Measurements from ENCODE around the gene RNU6-9.
"Not testable (repeated sequence)": the region's sequence is repeated elsewhere in the genome, so short reads cannot be mapped to it uniquely, and the experiment has no call there.

RNU6-9 gene

DNA sequence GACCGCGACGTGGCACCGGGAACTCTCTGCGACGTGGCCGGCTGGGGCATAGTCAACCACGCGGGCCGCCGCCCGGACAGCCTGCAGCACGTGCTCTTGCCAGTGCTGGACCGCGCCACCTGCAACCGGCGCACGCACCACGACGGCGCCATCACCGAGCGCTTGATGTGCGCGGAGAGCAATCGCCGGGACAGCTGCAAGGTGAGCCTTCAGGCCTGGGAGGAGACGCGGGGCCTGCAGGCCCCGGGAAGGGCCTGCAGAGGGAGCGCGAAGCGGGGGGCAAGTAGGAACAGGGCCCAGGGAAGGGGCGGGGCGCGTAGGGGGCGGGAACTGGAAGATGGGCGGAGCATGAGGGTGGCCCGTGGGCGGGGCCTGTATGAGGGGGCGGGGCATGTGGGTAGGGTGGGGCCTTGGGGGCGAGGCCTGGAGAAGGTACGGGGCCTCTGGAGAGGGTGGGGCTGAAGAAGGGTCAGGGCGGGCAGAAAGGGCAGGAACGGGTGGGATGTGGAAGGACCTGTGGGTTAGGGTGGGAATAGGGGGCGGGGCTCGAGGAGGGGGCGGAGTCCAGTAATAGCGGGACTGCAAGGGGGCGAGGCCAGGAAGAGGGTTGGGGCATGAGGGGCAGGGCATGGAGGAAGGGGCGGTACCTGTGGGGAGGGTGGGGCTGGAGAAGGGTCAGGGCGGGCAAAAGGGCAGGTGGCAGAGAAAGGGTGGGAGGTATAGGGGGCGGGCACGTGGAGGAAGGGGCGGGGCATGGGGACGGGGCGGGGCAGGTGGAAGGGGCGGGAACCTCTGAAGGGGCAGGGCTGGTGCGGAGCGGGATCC lies 31.3 kb upstream of the RNU6-9 start:
- DNase-seq (ENCODE audit: low read depth, low spot score): no peak

DNA sequence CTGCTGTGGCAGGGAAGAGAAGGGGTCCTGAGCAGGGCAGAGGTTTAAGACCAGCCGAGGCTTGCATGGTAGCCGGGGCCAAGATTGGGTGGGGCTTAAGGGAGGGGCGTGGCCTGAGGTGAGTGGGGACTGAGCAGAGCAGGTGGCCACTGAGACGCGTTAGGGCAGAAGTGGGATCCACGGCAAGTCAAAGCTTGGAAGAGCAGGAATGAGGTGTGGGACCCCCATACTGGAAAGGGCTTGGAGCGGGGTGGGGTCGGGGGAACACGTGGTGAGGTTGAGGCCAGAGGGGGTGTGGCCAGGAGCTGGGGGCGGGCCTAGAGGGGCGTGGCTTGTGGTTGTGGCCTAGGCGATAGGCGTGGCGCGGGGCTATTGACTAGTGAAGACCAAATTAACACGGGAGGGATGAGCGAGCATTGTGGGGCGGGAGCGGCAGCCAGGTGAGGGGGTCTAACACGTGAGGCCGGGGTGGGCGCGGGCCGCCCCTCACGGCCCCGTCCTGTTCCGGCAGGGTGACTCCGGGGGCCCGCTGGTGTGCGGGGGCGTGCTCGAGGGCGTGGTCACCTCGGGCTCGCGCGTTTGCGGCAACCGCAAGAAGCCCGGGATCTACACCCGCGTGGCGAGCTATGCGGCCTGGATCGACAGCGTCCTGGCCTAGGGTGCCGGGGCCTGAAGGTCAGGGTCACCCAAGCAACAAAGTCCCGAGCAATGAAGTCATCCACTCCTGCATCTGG lies 30.5 kb upstream of the RNU6-9 start:
- peak; percentile 59 for DNase-seq (ENCODE audit: low read depth, low spot score)

DNA sequence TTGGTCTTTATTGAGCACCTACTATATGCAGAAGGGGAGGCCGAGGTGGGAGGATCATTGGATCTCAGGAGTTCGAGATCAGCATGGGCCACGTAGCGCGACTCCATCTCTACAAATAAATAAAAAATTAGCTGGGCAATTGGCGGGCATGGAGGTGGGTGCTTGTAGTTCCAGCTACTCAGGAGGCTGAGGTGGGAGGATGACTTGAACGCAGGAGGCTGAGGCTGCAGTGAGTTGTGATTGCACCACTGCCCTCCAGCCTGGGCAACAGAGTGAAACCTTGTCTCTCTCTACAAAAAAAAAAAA lies 30.0 kb upstream of the RNU6-9 start:
- DNase-seq (ENCODE audit: low read depth, low spot score): no peak

DNA sequence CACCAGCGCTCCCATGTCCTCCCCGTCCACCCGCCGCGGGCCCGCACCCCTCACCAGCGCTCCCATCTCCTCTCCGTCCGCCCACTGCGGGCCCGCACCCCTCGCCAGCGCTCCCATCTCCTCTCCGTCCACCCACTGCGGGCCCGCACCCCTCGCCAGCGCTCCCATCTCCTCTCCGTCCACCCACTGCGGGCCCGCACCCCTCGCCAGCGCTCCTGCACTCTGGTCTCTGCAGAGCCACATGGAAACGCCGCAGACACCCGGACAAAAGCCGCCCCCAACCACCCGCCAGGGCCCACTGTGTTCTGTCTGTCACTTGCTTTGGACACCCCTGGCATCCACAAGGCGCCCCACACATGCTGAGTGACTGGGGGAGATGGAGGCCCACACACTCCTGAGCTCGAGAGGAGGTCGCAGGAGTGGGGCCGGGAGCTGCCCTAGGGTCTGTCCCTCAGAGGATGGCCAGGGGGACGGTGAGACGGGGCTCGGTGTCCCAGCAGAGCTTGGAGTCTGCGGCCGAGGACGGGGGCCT lies 26.4 kb upstream of the RNU6-9 start:
- no peak for DNase-seq (ENCODE audit: low read depth, low spot score)

DNA sequence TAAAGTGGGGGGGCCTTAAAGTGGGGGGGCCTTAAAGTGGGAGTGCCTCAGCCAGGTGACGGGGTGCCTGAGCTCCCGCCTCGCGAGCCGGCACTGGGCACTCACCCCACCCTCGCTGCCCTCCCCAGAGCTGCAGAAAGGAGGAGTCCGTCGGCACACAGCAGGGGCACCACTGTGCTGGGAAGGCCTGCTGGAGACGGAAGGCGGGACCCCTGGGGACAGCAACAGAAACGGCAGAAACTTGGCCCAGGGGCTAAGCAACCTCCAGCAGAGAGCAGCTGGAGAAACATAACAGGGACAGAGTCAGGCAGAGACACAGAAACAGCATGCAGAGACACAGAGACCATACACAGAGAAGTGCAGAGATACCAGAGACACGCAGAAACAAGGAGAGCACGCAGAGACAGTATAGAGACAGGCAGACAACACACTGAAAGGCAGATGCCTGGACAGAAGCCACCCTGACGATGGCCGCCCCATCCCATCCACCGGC lies 25.9 kb upstream of the RNU6-9 start:
- no peak for DNase-seq (ENCODE audit: low read depth, low spot score)

DNA sequence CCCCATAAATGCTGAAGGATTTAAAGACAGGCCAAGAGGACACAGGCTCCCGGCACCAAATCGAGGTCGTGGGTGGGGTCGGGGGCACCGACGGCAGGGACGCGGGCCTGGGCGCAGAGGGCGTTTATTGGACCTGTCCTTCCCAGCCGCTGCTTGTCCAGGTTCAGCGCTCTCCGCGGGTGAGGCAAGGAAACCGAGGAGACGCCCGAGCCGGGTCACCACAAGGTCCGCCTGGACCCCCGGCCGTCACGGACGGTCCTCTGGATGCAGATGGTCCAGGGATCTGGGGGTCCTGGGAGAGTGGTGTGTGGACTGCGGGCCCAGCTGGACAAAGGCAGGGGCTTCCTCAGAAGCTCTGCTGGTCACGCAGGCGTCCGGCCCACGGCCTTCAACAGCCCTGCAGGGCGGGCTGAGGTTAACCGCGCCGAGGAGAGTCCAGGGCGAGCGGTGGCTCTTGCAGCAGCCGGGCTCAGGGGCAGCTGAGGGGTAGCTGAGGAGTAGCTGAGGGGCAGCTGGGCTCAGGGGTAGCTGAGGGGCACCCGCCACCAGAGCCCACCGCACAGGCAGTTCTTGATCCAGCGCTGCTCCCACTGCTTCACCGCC lies 25.3 kb upstream of the RNU6-9 start:
- DNase-seq (ENCODE audit: low read depth, low spot score): no peak

DNA sequence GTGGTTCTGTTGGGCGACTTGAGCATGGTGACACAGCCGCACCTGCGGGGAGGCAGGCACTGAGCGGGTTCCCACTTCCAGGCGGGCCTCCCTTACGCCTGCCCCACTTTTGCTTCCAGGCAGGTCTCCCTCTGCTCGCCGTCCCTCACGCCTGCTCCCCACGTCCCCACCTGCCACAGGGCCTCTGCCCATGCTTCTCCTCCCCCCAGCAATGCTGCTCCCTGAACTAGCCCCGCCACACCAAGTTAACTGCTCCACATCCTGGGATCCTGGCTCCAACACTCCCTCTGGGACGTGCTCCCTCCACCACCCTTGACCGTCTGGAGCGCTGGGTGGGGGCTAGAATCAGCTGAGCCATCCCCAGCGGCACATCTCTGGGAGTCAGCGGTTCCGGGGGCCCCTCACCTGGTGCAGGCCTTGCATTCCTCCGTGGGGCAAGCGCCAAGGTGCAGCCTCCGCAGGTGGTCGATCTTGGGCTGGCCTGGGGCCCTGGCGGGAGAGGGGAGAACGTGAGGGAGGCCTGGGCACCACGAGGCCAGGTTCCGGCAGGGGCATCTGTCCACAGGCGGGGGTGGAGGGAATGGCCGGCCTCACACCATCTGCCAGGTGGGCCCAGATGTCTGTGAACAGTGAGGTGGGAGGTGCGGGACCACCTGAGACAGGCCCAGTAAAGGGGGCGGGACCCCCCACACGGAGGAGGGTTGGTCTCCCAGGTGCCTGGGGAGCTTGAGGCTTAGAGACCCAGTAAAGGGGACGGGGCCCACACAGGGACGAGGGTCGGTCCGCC lies 24.6 kb upstream of the RNU6-9 start:
- DNase-seq (ENCODE audit: low read depth, low spot score): no peak

DNA sequence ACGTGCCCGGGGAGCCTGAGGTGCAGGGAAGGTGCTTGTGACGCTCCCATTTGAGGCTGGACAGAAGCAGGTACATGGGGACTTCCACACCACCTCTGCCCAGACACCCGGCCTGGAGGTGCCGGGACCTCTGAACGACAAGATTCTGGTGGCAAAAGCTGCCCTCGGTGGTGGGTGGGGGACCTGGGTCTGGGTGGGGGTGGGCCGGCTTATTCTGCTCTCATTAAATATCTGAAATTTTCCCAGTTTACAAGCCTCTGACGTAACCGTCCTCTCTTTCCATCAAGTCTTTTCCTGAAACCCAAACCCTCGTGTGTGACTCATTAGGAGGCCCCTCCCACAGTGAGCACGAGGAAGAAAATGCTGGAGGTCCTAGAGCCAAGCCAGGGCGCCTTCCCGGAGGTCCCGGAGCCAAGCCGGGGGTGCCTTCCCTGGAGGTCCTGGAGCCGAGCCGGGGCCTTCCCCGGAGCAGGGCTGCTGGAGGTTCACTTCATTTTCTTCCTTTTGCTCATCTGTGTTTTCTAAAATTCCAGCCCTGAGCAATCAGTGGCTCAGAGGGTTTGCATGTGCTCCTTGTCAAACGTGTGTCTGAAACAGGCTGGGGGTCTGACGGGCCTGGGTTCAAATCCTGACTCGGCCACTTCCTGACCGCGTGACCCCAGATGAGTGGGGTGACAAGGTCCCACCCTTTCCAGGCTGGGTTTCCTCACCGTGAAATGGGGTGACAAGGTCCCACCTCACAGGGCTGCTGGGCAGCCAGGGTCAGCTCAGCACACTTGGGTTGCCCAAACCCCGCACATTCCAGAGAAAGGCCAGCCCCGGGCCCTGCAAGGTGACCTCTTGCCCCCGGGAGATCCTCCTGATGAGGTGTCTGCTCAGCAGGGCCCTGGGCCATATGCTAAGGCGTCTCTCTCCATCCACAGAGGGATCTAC lies 23.8 kb upstream of the RNU6-9 start:
- no peak for DNase-seq (ENCODE audit: low read depth, low spot score)

DNA sequence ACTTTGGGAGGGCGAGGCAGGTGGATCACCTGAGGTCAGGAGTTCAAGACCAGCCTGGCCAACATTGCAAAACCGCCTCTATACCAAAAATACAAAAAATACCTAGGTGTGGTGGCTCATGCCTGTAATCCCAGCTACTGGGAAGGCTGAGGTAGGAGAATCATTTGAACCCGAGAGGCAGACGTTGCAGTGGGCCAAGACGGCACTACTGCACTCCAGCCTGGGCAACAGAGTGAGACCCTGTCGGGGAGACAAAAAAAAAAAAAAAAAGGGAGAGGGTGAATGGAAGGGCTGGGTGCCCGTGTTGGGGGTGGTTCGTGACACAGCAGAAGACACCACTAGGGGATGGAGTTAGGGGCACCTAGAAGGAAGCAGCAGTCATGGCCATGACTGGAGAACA lies 23.0 kb upstream of the RNU6-9 start:
- no peak for DNase-seq (ENCODE audit: low read depth, low spot score)

DNA sequence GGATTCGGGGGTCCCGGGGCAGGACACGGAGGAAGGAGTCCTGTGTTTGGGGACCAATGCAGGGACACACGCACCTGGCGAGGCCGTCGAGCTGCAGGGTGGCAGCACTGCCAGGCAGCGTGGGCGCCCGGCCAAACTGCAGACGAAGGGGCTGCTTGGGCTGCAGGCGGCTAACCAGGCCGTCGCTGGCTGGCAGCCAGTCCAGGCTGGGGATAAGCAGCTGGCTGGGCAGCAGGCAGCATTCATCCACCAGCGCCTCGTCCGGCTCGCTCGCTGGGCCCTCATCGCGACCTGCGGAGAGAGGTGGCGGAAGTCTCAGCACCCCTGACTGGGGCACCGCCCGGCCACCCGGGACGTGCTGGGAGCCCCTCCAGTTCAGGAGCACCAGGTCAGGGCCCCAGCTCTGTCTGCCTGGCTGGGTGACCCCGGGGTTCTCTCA lies 22.3 kb upstream of the RNU6-9 start:
- DNase-seq (ENCODE audit: low read depth, low spot score): no peak

DNA sequence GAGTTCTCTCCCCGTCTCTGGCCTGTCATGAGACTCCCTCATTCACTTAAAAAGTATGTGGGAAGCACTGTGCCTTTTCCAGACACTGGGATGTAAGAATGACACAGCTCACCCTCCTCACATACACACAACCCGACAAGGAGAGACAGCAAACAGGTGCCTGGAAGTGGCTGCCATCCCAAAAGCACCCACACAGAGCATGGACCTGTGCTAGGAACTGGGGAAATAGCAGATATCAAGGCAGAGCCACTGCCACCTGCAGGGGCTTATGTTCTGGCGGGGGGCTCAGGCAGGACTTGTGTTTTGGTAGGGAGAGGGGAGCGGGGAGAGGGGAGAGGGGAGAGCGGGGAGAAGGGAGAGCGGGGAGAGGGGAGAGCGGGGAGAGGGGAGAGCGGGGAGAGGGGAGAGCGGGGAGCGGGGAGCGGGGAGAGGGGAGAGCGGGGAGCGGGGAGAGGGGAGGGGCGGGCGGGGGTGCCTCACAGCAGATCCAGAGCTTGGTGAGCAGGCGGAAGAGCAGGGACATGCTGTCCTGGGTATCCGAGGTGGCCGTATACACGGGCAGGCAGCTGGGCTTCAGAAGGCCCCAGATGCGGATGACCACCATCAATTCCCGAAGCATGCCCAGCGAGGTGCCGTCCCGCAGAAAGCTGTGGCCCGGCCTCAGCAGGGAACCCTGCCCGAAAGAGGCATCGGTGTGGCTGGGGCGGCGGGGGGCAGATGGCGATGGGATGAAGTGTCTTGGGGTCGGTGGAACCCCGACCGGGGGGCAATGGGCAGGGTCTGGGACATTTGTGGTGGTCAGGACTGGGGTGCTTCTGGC lies 21.6 kb upstream of the RNU6-9 start:
- DNase-seq (ENCODE audit: low read depth, low spot score): no peak

DNA sequence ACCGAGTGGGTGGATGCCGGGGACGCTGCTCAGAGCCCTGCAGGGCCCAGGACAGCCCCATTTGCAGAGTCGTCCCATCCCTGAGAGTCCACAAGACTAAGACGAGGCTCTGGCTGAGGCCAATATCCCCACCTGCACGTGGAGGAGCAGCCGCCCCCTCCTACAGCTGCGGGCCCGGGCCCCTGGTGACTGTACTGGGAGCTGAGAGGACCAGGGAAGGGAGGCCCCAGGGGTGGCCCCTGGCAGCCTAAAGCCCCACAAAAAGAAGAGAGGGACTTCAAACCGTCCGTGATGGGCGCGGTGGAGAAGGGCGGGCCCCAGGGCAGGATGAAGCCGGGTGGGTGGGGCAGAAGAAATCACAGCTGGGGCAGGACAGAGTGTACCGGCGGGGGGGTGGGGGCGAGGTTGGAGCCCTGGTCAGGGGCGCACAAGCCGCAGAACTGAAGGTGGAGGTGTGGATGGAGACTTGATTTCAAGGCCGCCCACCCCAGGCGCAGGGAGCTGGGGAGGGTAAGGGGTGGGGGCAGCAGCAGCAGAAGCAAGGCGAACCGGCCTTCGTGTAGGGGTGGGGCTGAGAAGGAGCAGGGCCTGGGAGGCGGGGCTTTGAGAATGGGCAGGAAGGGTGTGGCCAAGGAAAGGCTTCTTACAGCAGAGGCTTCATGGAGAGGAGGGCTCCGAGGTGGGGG lies 20.9 kb upstream of the RNU6-9 start:
- no peak for DNase-seq (ENCODE audit: low read depth, low spot score)

DNA sequence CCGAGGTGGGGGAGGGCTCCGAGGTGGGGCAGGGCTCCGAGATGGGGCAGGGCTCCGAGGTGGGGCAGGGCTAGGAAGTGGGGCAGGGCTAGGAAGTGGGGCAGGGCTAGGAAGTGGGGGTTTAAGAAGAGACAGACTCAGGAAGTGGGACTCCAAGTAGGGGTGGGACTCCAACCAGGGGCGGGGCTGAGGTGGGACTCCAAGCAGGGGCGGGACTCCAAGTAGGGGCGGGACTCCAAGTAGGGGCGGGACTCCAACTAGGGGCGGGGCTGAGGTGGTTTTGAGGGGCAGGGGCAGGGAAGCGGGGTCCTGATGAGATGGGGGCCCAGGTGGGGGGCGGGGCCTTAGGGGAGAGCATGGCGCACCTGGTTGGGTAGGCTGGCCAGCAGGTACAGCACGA lies 20.2 kb upstream of the RNU6-9 start:
- DNase-seq (ENCODE audit: low read depth, low spot score): no peak

DNA sequence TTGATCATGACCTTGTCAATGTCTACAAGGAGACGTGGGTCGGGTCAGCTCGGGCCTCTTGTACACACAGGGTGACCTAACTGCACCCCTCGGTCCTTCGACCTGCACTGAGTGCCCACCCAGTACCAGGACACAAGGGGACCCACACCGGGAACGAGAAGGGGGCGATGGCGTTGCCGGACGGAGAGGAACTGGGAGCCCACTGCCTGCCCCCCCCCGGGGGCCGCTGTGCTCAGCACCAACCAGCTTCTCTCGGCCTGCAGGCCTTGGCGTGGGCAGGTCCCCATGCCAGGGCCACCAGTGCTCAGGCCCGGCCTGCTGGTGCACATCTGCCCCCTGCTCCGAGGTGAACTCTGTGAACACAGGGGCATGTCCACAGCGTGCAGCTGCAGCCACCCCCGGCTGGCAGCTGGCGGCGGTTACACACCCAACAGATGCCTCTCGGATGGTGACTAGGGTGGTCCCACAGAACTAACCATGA lies 19.7 kb upstream of the RNU6-9 start:
- no peak for DNase-seq (ENCODE audit: low read depth, low spot score)

DNA sequence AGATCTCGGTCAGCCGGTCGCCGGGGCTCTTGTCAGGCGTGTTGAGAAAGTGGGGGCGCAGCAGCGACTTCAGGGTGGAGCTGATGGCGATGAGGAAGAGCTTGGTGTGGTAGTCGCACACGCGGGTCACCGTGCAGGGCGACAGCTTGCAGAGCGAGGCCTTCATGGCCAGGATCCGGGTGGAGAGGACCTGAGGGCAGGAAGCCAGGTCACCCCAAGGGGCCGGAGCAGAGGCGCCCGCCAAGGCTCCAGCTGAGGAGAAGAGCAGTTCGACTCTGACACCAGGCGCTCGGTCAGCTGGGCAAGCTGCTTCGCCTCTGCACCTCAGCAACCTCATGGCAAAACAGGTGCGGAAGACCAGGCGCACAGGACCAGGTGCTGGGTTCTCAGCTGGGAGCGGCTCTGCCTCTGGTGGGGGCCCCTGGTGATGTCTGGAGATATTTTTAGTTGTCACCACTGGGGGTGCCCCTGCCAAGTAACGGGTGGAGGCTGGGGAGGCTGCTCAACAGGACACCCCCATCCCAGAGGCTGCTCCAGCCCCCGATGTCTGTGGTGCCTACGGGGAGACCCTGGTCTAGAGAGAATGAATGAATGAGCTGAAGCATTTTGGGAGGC lies 17.9 kb upstream of the RNU6-9 start:
- no peak for DNase-seq (ENCODE audit: low read depth, low spot score)

DNA sequence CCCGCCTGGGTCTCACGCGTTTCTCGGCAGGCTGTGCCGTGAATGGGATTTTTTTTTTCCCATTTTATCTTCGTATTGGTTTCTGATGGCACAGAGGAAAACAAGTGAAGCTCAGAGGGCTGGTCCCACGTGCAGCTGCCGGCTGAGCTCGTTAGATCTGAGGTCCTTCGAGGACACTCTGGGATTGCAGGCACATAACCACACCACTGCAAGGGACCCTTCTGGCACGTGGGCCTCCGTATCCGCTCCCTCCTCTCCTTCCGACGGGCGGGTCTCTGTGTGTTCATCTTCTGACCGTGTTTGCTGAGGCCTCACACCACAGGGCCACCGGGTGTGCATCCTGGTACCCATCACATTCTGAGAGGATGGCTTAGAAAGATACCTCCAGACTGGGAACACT lies 17.2 kb upstream of the RNU6-9 start:
- no peak for DNase-seq (ENCODE audit: low read depth, low spot score)

DNA sequence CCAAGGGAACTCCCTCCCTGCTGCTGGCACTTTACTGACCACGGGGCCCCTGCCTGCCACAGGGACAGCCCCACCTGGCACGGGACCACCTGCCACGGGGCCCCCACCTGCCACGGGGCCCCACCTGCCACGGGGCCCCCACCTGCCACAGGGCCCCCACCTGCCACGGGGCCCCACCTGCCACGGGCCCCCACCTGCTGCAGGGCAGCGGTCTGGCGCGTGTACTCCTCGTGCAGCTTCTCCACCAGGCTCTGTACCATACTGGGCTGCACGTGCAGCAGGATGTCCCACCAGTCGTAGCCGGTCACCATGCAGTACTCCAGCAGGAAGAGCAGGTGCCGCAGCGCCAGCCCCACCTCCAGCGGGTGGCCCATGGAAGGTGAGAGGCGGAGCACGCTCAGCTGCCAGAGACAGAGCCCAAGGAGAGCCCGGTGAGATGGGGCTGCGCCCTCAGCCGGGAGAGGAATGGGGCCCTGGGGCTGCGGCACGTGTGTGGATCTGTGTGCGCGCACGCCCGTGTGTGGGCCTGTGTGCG lies 16.4 kb upstream of the RNU6-9 start:
- no peak for DNase-seq (ENCODE audit: low read depth, low spot score)

DNA sequence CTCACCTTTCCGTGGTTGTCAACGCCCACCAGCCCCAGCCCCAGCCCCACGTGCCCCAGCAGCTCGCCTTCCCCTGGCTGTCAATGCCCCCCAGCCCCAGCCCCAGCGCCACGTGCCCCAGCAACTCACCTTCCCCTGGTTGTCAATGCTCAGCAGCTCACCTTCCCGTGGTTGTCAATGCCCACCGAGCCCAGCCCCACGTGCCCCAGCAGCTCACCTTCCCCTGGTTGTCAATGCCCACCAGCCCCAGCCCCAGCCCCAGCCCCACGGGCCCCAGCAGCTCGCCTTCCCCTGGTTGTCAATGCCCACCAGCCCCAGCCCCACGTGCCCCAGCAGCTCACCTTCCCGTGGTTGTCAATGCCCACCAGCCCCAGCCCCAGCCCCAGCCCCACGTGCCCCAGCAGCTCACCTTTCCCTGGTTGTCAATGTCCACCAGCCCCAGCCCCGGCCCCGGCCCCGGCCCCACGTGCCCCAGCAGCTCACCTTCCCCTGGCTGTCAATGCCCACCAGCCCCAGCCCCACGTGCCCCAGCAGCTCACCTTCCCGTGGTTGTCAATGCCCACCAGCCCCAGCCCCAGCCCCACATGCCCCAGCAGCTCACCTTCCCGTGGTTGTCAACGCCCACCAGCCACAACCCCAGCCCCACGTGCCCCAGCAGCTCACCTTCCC lies 15.2 kb upstream of the RNU6-9 start:
- DNase-seq (ENCODE audit: low read depth, low spot score): not testable (repeated sequence)

Measured in activated naive CD8-positive, alpha-beta T cell treated with anti-CD3 and anti-CD28 coated beads, Interleukin-2, amount 50 U/mL, for 16 hours (primary cell).